GM12878 (cell line): ENCODE data around the gene IQGAP1. TPM values are rescaled to one million over a fixed set of nuclear protein-coding genes. Genes with fewer than 3 reads are reported as not detected.

ENCODE experiments used
- ATAC-seq: fragments of 200-7000 bp; cut with Tn5 transposase; 3 replicates; pipeline ENCODE4 v1.9.1; 2020; ENCODE audit warnings: mild to moderate bottlenecking, moderate library complexity
- BruUV-seq: library from RNA; stranded (reverse); fragments of 400-500 nt; replicated peaks from 2 replicates; lab custom pipeline; 2021; lab: Mats Ljungman, UMichigan
- CTCF ChIA-PET: fragments of 300-600 bp; sonication (Branson Sonifier 250); formaldehyde crosslinking; extraction: SDS; loops from one replicate; lab custom pipeline; 2021; ENCODE audit warnings: inconsistent platforms; lab: Yijun Ruan, JAX
- POLR2A ChIA-PET: fragments of 350-600 bp; formaldehyde crosslinking; extraction: SDS; loops from one replicate; lab custom pipeline; 2021; ENCODE audit warnings: inconsistent platforms; lab: Charles Lee
- RAD21 ChIA-PET: fragments of 300-600 bp; sonication (Branson Sonifier 250); formaldehyde crosslinking; loops from one replicate; lab custom pipeline; 2023; ENCODE audit warnings: antibody characterized with exemption; ENCODE audit not compliant: unreplicated experiment; lab: Charles Lee
- SMC1A ChIA-PET: fragments of 300-600 bp; sonication (Branson Sonifier 250); formaldehyde crosslinking; loops from one replicate; lab custom pipeline; 2023; ENCODE audit not compliant: unreplicated experiment, uncharacterized antibody; lab: Charles Lee
- DNase-seq: peaks from one replicate; pipeline ENCODE4 v3.0.0-alpha.2; 2011; ENCODE audit warnings: low read depth, low spot score
- FAIRE-seq: peaks from 3 replicates; lab custom pipeline; 2011; peaks lifted over from hg19 to GRCh38; lab: Jason Lieb, UNC
- H2AFZ ChIP-seq: 2 replicates; pipeline ENCODE4 v1.6.0; 2011; ENCODE audit warnings: low read depth, low read length, control low read depth; ENCODE audit not compliant: control insufficient read depth
- H3K27ac ChIP-seq: 2 replicates; pipeline ENCODE4 v1.5.1; 2011; ENCODE audit warnings: control low read depth; ENCODE audit not compliant: control insufficient read depth, insufficient read depth
- H3K27me3 ChIP-seq, 2 experiments: replicated peaks in 1 of 2; 2 replicates each; pipeline versions ENCODE4 v1.6.0 to v1.6.1; 2011; ENCODE audit warnings: low read length in 1 of 2; ENCODE audit not compliant: control insufficient read depth in 2 of 2, insufficient read depth in 2 of 2
- H3K36me3 ChIP-seq, 2 experiments: 2 replicates each; pipeline ENCODE4 v1.5.1; 2011; ENCODE audit warnings: low read length in 1 of 2; ENCODE audit not compliant: control insufficient read depth in 2 of 2, insufficient read depth in 2 of 2
- H3K4me1 ChIP-seq: 2 replicates; pipeline ENCODE4 v1.6.1; 2011; ENCODE audit warnings: mild to moderate bottlenecking, low read length, moderate library complexity, mixed read lengths; ENCODE audit not compliant: control insufficient read depth, insufficient read depth
- H3K4me2 ChIP-seq: 2 replicates; pipeline ENCODE4 v1.6.0; 2011; ENCODE audit warnings: control low read depth; ENCODE audit not compliant: control insufficient read depth, insufficient read depth
- H3K4me3 ChIP-seq: fragments of 200-600 bp; sonication (generic); 2 replicates; pipeline ENCODE4 v1.5.1; 2016
- H3K79me2 ChIP-seq: 2 replicates; pipeline ENCODE4 v1.6.0; 2011; ENCODE audit warnings: low read length; ENCODE audit not compliant: control insufficient read depth, insufficient read depth
- H3K9ac ChIP-seq: 2 replicates; pipeline ENCODE4 v1.8.0; 2011; ENCODE audit warnings: low read length, control low read depth, mixed read lengths; ENCODE audit not compliant: control insufficient read depth, insufficient read depth
- H3K9me3 ChIP-seq: replicated peaks from 3 replicates; pipeline ENCODE4 v1.5.1; 2011; ENCODE audit warnings: mild to moderate bottlenecking, low read length; ENCODE audit not compliant: control insufficient read depth, insufficient read depth
- H4K20me1 ChIP-seq: 2 replicates; pipeline ENCODE4 v1.6.0; 2011; ENCODE audit not compliant: control insufficient read depth, insufficient read depth
- BMI1 ChIP-seq: fragments of 450-650 bp; IDR thresholded peaks from 2 replicates; pipeline ENCODE4 v1.6.1; 2016; ENCODE audit warnings: mild to moderate bottlenecking, moderate library complexity, borderline replicate concordance
- E2F4 ChIP-seq: IDR thresholded peaks from 2 replicates; pipeline ENCODE4 v1.6.1; 2012; ENCODE audit warnings: low read depth, low read length, improper control_type of control experiment
- EGR1 ChIP-seq, 2 experiments: IDR thresholded peaks; 1 replicate in 1 of 2; 2 replicates in 1 of 2; pipeline ENCODE4 v1.6.1; 2011 to 2012; ENCODE audit warnings: low read depth in 2 of 2, low read length in 2 of 2, borderline replicate concordance in 1 of 2, mild to moderate bottlenecking in 1 of 2, moderate library complexity in 1 of 2
- MEF2B ChIP-seq: fragments of 450-650 bp; IDR thresholded peaks from 2 replicates; pipeline ENCODE4 v1.6.1; 2018; ENCODE audit warnings: mild to moderate bottlenecking, moderate library complexity; ENCODE audit not compliant: partially characterized antibody, poor library complexity, severe bottlenecking
- MLLT1 ChIP-seq: fragments of 450-650 bp; IDR thresholded peaks from 2 replicates; pipeline ENCODE4 v1.6.1; 2016; ENCODE audit warnings: mild to moderate bottlenecking
- MYC ChIP-seq: IDR thresholded peaks from 2 replicates; pipeline ENCODE4 v1.6.1; 2011; ENCODE audit warnings: mild to moderate bottlenecking, low read length, moderate library complexity, inconsistent platforms; ENCODE audit not compliant: insufficient read depth, insufficient replicate concordance, insufficient read length, severe bottlenecking
- NR2F1 ChIP-seq: fragments of 450-650 bp; conservative IDR thresholded peaks from 2 replicates; pipeline ENCODE4 v1.6.1; 2017; ENCODE audit warnings: mild to moderate bottlenecking
- SP1 ChIP-seq: IDR thresholded peaks from one replicate; pipeline ENCODE4 v1.6.1; 2011; ENCODE audit warnings: low read depth, low read length
- STAT3 ChIP-seq: IDR thresholded peaks from 2 replicates; pipeline ENCODE4 v1.6.1; 2011; ENCODE audit warnings: low read depth, low read length, improper control_type of control experiment
- ZNF274 ChIP-seq: IDR thresholded peaks from one replicate; pipeline ENCODE4 v1.8.0; 2011; ENCODE audit not compliant: insufficient read length, insufficient read depth
- WGBS: methylation state at CpG from one replicate; pipeline ENCODE4 v1.1.6; 2016; ENCODE audit warnings: low lambda C conversion rate; ENCODE audit not compliant: insufficient replicate concordance, insufficient coverage; ENCODE audit errors: missing lambda C conversion rate; 5-methylcytosine and 5-hydroxymethylcytosine counted together
- in situ Hi-C: fragments of 300-500 bp; cut with MboI; formaldehyde crosslinking; loops from 9 replicates; pipeline ENCODE4 v1.14.3; 2018; ENCODE audit warnings: mixed read lengths
- intact Hi-C: fragments of 100-400 bp; cut with micrococcal nuclease; formaldehyde crosslinking; loops from one replicate; pipeline ENCODE4 v1.14.2; 2022; ENCODE audit not compliant: unreplicated experiment
- polyA plus RNA-seq, 11 experiments: library from polyadenylated mRNA; depleted of rRNA in 4 of 11; unstranded in 6 of 11; stranded (reverse) in 5 of 11; fragments of >200 nt; fragmentation: Nextera tagmentation in 4 of 11; fragmentation: Illumina TruSeq in 1 of 11; extraction: Ambion mirVana in 4 of 11; extraction: Trizol in 1 of 11; gene quantifications; 1 replicate in 1 of 11; 2 replicates in 10 of 11; pipeline versions ENCODE4 v1.2.1 to v1.2.3, GENCODE V29; 2011 to 2016; ENCODE audit warnings: inconsistent platforms in 2 of 11, missing spikeins in 2 of 11, low read depth in 1 of 11
- total RNA-seq, 4 experiments: library from RNA; depleted of rRNA in 3 of 4; stranded (reverse); fragments of >200 nt in 3 of 4; fragmentation: Illumina TruSeq in 1 of 4; extraction: Trizol in 1 of 4; gene quantifications; 2 replicates each; pipeline versions ENCODE4 v1.2.1 to v1.2.3, GENCODE V29; 2013 to 2021
- TF ChIP-seq, protein P1 (sequence below): IDR thresholded peaks from 2 replicates; pipeline ENCODE4 v1.6.1; 2012; ENCODE audit warnings: low read depth, low read length, improper control_type of control experiment
- TF ChIP-seq, protein P2 (sequence below): fragments of 150-350 bp; IDR thresholded peaks from 2 replicates; pipeline ENCODE4 v1.6.1; 2014; ENCODE audit warnings: mild to moderate bottlenecking, low read depth, low read length

IQGAP1 gene
- total and polyA plus RNA-seq, 10 of the 15 experiments (the other 5 are each of a cell fraction or from before 2014, with no cell fraction given): 65.2 to 250 (median 112) TPM

DNA sequence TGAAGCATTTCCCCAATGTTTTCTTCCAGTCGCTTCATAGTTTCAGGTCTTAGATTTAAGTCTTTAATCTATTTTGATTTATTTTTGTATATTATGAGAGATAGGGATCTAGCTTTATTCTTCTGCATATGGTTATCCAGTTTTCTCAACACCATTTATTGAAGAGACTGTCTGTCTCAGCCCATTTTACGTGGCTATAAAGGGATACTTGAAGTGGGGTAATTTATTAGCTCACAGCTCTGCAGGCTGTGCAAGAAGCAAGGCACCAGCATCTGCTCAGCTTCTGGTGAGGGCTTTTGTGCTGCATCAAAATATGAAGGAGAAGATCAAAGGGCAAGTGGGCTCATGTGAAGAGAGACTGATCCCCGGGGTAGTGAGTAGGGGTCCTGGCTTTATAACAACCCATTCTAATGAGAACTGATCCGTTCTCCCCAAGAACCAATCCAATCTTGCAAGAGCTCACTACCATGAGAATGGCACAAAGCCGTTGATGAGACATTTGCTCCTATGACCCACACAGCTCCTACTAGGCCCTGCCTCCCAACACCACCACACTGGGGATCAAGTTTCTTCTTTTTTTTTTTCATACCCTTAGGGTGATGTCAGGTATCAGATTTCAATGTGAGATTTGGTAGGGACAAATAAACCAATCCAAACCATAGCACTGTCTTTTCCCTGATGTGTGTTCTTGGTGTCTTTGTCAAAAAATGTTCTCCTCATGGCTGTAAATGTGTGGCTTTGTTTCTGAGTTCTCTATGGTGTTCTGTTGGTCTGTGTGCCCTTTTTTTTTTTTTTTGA, 63.2 kb downstream of the IQGAP1 start:
- H3K27me3 ChIP-seq: no peaks in the 10 kb centered on the region
- H3K4me3 ChIP-seq: no peak overlapping the region
- no peaks in the 10 kb centered on the region for H3K9me3 ChIP-seq
- SMC1A ChIA-PET: interaction anchor here (0.7 to 1.4 kb wide), 8 partner anchors 9 to 277 kb away, joined by 3 to 4 read pairs (median 3); no protein-coding TSS in a partner anchor
- H2AFZ ChIP-seq: no peak overlapping the region
- intact Hi-C loops (no loop called here), in situ Hi-C loops (no loop called here)
- no peak overlapping the region for H3K27ac ChIP-seq
- CTCF ChIA-PET: interaction anchor here (0.8 to 3.1 kb wide), 4 partner anchors 28 to 131 kb away, joined by 3 to 11 read pairs (median 4); partner anchors contain the start of gene IQGAP1
- H3K36me3 ChIP-seq: peaks cover 15 to 42% of the 10 kb centered on the region in 2 experiments
- DNase-seq (no peak), FAIRE-seq (no peak), ATAC-seq (no peak)
- H3K4me1 ChIP-seq: no peaks in the 10 kb centered on the region
- POLR2A ChIA-PET: no interaction called here
- no TSS peak for BruUV-seq
- no peak overlapping the region for H3K9ac ChIP-seq
- no peaks in the 10 kb centered on the region for H3K79me2 ChIP-seq
- RAD21 ChIA-PET: interaction anchor here (0.9 to 1.1 kb wide), 2 partner anchors 89 to 147 kb away, joined by 3 read pairs; no protein-coding TSS in a partner anchor
- H4K20me1 ChIP-seq: no peaks in the 10 kb centered on the region
- TF ChIP-seq E2F4 (no peak), MYC (no peak), BMI1 (no peak), NR2F1 (no peak), MEF2B (no peak), MLLT1 (no peak), STAT3 (no peak), EGR1 (IDR thresholded peaks at IDR 0.05; ENCODE audit: borderline replicate concordance in 1 of 2, low read depth in 2 of 2, low read length in 2 of 2) (no peak), SP1 (no peak), ZNF274 (no peak)
- TF ChIP-seq, protein P1, sequence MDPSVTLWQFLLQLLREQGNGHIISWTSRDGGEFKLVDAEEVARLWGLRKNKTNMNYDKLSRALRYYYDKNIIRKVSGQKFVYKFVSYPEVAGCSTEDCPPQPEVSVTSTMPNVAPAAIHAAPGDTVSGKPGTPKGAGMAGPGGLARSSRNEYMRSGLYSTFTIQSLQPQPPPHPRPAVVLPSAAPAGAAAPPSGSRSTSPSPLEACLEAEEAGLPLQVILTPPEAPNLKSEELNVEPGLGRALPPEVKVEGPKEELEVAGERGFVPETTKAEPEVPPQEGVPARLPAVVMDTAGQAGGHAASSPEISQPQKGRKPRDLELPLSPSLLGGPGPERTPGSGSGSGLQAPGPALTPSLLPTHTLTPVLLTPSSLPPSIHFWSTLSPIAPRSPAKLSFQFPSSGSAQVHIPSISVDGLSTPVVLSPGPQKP: no peak
- TF ChIP-seq, protein P2, sequence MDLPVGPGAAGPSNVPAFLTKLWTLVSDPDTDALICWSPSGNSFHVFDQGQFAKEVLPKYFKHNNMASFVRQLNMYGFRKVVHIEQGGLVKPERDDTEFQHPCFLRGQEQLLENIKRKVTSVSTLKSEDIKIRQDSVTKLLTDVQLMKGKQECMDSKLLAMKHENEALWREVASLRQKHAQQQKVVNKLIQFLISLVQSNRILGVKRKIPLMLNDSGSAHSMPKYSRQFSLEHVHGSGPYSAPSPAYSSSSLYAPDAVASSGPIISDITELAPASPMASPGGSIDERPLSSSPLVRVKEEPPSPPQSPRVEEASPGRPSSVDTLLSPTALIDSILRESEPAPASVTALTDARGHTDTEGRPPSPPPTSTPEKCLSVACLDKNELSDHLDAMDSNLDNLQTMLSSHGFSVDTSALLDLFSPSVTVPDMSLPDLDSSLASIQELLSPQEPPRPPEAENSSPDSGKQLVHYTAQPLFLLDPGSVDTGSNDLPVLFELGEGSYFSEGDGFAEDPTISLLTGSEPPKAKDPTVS: no peak
- H3K4me2 ChIP-seq: no peak overlapping the region
- 96% methylated on average over 5 of the region's 5 CpGs for WGBS
